Right lung (tissue), 5 donors: ENCODE data around the gene SIK3. TPM values are rescaled to one million over a fixed set of nuclear protein-coding genes. Genes with fewer than 3 reads are reported as not detected.
"Not testable (repeated sequence)": the region's sequence is repeated elsewhere in the genome, so short reads cannot be mapped to it uniquely, and the experiment has no call there.

Experiments
- DNase-seq, 2 donors: peaks; one replicate each; pipeline ENCODE4 v3.0.0-alpha.2; 2013
- polyA plus RNA-seq, 5 donors: library from polyadenylated mRNA; unstranded; fragments of 120-200 nt; gene quantifications; one replicate each; pipeline versions ENCODE4 v1.2.1 to v1.2.3, GENCODE V29; 2013; ENCODE audit warnings: inconsistent platforms in 1 of 5, low replicate concordance in 1 of 5; ENCODE audit not compliant: insufficient read length in 5 of 5, insufficient read depth in 1 of 5

The SIK3 gene
- polyA plus RNA-seq, 5 donors = 25.9 to 41.9 (median 29.5) TPM

- no peak for DNase-seq
These were observed 270.8 kb downstream of the SIK3 start for GRCh38 chr11:116827461-116827860.

DNA sequence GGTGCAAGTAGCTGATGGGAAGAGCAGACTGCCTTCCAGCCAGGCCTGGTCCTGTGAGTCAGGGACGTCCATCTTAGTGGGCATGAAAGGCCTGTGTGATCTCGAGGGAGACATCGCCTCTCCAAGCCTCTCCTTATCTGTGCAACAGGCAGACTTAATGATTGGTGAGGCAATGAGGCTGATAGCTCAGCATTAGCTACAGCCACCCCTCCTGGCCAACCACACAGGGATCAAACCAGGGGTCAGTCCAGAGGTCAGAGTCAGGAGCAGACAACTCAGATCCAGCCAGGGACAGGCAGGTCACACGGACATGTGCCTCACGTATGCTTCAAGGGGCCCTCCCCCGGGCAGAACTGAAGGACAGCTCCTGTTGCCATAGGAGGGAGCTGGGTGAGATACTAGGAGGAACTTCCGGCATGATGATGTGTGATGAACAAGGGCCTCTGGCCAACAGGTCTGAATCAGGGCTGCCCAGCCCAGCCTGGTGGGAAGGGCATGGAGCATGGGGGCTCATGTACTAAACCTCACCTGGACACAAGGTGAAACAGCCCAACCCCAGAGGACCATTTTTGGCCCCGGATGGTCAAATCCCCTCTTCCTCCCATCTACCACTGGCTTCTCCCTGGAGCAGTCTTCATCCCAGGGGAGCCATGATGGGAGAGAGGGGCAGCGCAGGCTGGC is 271.3 kb downstream of the SIK3 start:
- no peak for DNase-seq

DNA sequence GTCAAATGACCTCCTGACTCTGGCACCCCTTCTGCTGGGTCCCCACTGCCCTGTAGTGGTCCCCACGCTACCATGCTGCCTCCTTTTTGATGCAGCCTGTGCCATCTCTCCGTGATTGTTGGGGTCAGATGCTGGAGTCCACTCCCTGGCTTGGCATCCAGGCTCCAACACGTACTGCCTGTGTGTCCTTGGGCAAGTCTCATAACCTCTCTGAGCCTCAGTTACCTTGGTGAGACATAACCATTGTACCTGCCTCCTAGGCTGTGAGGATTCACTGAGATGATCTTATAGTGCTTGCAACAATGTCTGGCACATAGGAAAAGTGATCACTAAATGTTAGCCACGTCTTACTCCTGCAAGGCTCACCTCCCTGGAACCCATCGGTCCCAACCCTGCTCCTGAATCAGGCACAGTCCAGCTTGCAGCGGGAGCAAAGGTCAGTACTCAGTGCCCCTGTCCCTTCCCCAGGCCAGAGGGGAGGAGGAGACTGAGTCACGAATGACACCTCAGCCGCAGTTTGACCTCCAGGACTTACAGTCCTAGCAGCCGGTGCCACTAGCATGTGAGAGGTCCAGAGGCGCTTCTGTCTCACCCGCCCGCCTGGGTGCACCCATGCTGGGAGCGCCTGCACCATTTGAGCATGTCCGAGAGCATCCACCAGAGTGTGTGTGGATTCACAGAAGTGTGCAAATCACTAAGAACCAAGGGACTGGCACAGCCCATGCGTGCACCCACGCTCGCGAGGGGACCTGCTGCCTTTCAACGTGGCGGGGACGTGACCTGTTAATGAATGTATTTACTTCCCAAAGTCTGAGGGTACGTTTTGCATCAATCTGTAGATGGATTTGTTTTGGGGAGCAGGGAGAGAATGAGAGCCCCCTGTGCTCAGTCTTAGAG is 272.1 kb downstream of the SIK3 start:
- no peak for DNase-seq

DNA sequence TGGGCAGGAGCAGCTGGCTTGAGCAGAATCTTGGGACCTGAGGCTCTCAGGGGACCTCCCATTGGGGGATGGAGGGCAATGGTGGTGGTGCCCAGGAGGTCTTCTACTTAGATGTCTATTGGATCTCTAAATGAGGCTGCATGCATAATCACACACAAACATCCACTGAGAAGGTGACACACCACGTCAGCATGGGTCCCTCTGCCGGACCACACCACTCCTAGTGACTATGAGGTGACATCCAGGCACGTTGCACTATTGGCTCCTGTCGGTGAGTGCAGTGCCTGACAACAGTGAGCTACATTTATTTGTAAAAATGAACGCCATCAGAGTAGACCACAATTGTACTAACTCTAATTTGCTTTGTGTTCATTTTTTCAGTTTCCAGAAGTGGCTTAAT is 272.8 kb downstream of the SIK3 start:
- DNase-seq = no peak

GRCh38 chr11:116823031-116823843 is 275.0 kb downstream of the SIK3 start, which contains the start of gene APOA4:
Gene APOA4 (minus strand): TSS chr11:116823304. CDS start chr11:116823191, 113 bp downstream.
- no peak for DNase-seq

DNA sequence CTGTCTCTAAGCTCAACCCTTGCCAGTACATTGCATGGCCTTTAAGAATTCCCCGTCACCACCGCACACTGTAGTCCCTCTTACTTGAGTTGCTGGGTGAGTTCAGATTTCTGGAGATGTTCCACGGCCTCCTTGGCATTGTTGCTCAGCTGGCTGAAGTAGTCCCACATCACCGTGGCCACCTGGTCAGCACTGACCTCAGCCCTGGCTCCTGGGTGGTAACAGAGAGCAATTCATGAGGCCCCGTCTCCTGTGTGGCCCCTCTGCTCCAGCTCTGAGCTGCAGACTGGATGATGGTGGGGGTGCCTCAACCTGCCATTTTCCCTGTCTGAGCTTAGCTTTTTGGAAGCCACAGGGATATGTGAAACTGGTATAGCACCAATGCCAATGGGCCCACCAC is 275.7 kb downstream of the SIK3 start:
- DNase-seq = no peak

GRCh38 chr11:116821050-116821918 is 276.9 kb downstream of the SIK3 start:
- DNase-seq = no peak

DNA sequence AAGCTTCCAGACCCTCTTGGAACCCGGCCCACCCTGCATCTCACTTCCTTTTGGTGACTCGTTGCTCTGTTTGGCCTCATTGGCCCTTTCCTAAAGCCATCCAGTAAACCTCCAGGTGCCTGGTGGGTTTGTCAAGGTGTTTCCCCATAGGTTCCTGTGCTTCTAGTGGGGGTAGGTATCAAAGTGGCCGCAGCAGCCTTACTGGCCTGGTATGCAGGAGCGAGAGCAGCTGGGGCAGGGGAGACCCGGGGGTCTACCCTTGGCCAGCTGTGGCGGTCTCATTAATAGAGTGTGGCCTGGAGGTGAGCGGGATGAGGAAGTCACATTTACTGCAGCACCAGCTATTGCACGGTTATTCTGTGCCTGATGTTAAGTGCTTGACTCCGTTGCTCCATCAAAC is 279.2 kb downstream of the SIK3 start:
- DNase-seq = no peak

DNA sequence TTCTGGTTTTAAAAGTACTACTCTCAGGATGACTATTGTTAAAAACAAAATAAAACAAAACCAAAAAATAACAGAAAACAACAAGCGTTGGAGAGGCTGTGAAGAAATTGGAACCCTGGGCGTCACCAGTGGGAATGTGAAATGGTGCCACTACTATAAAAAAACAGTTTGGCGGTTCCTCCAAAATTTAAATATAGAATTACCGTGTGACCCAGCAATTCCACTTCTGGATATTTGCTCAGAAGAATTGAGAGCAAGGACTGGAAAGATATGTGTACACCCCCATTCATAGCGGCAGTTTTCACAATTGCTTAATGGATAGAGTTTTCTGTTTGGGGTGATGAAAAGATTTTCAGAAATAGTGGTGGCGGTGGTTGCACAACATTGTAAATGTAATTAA is 283.7 kb downstream of the SIK3 start:
- DNase-seq = no peak

DNA sequence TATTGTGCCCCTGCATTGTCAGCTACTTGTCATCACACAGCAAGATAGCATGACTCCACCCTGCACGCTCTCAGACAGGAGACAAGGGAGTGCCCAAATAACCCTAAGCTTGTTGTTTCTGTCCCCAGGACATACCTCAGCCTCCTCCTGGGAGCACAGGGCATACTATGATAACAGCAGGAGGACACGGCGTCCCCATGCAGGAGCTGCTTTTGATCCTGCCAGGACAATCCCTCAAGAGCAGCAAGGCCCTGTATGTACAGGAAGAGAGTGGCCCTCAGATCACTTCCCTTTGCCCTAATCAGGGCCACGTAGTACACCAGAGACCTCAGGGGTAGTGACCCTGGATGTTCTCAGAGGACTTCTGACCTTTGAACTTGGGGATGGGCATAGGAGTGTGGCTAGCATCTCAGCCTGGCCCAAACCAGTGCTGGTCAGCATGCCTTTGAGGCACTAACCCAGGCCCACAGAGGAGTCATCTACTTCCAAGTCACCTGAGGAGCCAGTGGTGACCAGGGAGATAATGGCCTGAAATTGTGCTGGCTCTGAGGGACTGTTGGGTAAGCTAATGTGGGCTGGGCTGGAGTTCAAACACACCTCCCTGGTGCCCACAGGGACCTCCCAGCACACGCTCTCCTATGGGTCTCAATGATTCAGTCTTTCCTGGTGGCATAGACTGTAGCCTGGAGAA is 284.3 kb downstream of the SIK3 start:
- no peak for DNase-seq

- no peak for DNase-seq
These were observed 285.1 kb downstream of the SIK3 start for GRCh38 chr11:116813170-116813569.

DNA sequence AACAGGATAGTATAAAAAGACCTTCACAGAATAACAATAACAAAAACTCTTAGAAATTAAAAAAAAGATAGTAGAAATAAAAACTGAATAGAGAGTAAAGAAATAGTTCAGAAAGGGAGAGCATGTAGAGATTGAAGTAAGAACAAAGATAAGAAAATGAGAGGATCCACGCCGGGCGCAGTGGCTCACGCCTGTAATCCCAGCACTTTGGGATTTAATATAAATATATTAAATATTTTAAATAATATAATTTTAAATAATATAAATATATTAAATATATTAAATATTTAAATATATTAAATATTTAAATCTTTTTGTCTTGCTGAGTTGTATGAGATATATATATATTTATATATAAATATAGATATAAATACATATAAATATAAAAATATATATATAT is 286.1 kb downstream of the SIK3 start:
- no peak for DNase-seq

DNA sequence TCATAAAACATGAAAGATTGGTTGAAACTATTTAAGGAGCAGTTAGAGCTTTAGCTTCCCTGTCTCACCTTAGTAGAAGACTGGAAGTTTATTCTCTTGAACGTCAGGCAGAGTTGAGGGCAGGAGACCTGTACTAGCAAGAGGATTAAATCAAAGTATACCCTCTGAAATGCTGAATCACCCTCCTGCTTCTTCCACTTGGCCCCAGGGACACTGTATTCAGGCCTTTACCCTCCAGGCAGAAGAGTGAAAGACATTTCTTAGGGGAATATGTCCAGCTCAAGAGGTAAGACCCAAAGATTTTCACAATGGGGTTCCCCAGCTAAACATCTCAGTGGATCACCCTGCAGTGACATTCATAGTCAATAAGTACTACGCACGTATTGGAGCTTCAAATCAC is 287.0 kb downstream of the SIK3 start:
- no peak for DNase-seq

DNA sequence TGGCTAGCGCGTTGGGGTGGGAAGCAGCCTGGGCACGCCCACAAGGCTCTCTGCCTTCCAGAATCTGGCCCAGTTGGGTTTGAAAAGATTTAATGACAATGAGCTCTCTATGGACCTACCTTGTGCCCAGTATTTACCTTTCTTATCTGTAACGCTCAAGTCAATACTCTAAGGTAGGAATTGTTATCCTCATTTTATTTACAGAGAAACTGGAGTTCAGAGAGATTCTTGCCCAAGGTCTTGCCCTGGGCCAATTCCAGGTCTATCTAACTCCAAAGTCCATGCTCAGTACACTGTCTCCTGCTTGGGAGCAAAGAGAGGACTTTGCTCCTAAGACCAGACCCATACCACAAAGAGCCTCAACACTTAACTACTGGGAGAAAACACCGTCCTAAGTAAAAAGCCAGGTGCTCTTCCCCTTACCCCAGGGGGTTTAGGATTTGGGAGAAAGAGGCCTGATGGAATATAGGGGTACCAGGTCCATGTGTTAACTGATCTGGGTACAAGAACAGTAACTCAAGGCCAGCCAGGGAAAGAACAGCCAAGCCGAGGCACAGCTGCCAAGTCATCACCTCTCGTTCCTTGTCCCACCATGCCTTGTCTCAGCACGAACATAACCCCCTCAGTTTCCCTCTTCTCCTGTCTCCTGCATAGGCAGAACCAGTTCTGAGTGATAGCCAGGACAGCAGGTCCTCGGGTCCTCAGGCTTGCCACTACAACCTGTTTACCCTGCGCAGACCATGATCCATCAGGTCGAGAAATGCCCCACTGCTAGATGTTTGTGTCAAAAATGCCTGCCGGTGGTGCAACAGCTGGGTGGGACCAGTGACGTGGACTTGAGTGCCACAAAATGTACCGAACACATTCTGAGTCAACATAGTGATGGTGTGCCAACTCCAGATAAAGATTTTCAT is 289.7 kb downstream of the SIK3 start:
- DNase-seq = no peak

DNA sequence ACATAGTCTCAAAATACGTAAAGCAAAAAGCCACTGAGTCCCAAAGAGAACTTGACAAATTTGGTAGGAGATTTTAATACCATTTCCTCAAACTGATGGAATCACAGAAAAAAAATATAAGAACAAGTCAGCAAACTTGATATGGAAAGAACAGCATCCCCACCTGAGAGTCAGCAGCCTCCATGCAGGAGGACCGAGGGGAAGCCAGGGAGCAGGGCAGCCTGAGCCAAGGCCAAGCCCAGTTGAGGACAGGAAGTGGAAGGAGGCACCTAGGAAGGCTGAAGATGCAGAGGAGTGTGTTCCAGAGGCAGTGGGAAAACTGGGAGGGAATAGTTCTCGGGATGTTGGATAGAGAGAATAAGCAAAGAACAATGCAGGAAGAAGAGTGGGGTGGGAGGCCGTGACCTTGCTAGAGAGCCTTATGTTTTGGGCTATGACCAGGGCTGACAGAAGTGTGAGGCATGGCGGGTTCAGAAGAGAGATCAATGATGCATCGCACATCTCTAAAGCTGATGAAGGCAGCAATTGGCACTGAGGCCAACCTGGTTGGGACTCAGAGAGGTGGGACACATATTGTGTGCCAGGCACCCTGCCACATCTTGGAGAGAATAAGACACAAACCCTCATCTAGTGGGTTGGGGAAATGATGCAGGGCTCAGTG is 290.5 kb downstream of the SIK3 start:
- no peak for DNase-seq

DNA sequence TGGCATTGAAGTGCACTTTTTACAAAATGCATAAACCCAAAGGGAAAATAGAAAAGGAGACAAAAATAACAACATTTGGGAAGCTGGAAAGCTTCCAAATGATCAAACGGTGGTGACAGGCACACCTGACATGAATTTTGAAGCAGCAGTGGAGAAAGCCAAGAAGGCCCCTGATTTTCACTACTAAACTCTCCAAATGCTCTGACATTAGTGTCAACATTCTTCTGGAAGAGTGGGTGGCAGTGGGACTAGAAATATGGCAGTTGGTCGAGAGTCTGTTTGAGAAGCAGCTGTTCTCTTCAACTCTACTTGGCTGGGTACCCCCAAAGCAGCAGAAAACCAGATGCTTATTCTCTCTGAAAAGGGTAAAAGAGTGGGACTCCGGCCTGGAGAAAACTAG is 294.2 kb downstream of the SIK3 start:
- DNase-seq = no peak

- DNase-seq = not testable (repeated sequence)
These were observed 296.6 kb downstream of the SIK3 start for GRCh38 chr11:116801662-116802061.

DNA sequence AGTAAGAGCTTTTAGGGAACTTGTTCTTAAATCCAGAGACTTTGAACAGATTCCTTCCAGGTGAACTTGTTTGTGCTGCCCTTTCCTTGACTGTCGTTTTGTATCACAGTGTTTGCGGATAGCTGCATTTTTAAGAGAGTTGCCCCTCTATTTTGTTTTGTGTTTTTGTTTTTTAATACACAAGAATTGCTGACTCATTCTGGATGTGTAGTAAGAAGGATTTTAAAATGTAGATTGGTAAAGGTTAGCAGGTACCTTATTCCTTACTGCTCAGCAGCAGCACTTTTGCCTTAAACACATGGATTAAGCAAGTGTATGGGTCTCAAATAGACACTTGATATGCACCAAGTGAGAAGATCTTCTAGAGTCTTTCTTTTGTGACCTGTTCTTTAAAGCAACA is 297.6 kb downstream of the SIK3 start:
- no peak for DNase-seq

- no peak for DNase-seq
These were observed 299.9 kb downstream of the SIK3 start for GRCh38 chr11:116798368-116798767.
